Ovary (tissue), 9 donors: ENCODE results near the gene NR2F6. TPM values are rescaled to one million over a fixed set of nuclear protein-coding genes. Genes with fewer than 3 reads are reported as not detected.

Experiments
- DNase-seq, 5 donors: peaks; one replicate each; pipeline ENCODE4 v3.0.0-alpha.2; 2019 to 2020
- H3K27ac ChIP-seq, 2 donors: fragments of 200-600 bp; one replicate each; pipeline versions ENCODE4 v1.5.1 to v1.8.0; 2019 to 2022
- H3K27me3 ChIP-seq: fragments of 200-600 bp; one replicate; pipeline ENCODE4 v1.8.0; 2022
- H3K36me3 ChIP-seq: fragments of 200-600 bp; sonication (generic); one replicate; pipeline ENCODE4 v1.5.1; 2019
- H3K4me1 ChIP-seq: one replicate; pipeline ENCODE4 v1.8.1; 2013; ENCODE audit warnings: mild to moderate bottlenecking, moderate library complexity; ENCODE audit not compliant: insufficient read depth
- H3K4me3 ChIP-seq: fragments of 200-600 bp; sonication (generic); one replicate; pipeline ENCODE4 v1.5.1; 2017
- H3K9me3 ChIP-seq, 2 donors: fragments of 200-600 bp in 1 of 2; sonication (generic) in 1 of 2; one replicate each; pipeline versions ENCODE4 v1.5.1 to v1.8.1; 2013 to 2019; ENCODE audit warnings: mild to moderate bottlenecking in 1 of 2, moderate library complexity in 1 of 2
- CTCF ChIP-seq, 3 donors: fragments of 450-650 bp in 2 of 3; fragments of 200-600 bp in 1 of 3; IDR thresholded peaks; one replicate each; pipeline versions ENCODE4 v1.5.1 to v1.8.0; 2016 to 2022; ENCODE audit warnings: antibody characterized with exemption in 3 of 3, mild to moderate bottlenecking in 1 of 3
- EP300 ChIP-seq: sonication (generic); formaldehyde crosslinking; IDR thresholded peaks from one replicate; pipeline ENCODE4 v1.6.1; 2017; ENCODE audit warnings: antibody characterized with exemption
- POLR2A ChIP-seq: fragments of 450-650 bp; IDR thresholded peaks from one replicate; pipeline ENCODE4 v1.6.1; 2017; ENCODE audit warnings: antibody characterized with exemption, mild to moderate bottlenecking, moderate library complexity
- WGBS, 3 donors: extraction: QIAGEN DNeasy Blood & Tissue Kit in 1 of 3; methylation state at CpG; one replicate each; pipeline versions ENCODE4 v1.1.5 to v1.1.7; 2013 to 2017; 5-methylcytosine and 5-hydroxymethylcytosine counted together
- intact Hi-C, 4 donors: fragments of 100-400 bp; cut with DNase I; formaldehyde crosslinking; loops; one replicate each; pipeline versions ENCODE4 v1.11.0 to v1.15.1; 2022 to 2023
- polyA plus RNA-seq, 2 donors: library from polyadenylated mRNA; stranded (reverse); fragments of 200-250 nt in 1 of 2; fragments of 350-450 nt in 1 of 2; fragmentation: Illumina TruSeq in 1 of 2; extraction: RNeasy Lipid Tissue Mini Kit (QIAGEN cat#74804) in 1 of 2; gene quantifications; one replicate each; pipeline ENCODE4 v1.2.3, GENCODE V29; 2013 to 2014
- total RNA-seq, 7 donors: library from RNA; depleted of rRNA in 2 of 7; stranded (reverse); fragments of >200 nt in 2 of 7; fragmentation: NEBNext Ultra II Directional in 3 of 7; extraction: Animal tissue kit (Norgen Biotek cat#: 25700) in 3 of 7; gene quantifications; one replicate each; pipeline versions ENCODE4 v1.1.0 to v1.2.4, GENCODE V29; 2016 to 2023
- donor health status: DM: no; HTN: no; CAD: no; lungs with moderate emphysema.
- donor health status: DM: no; HTN: no; CAD: no.
- donor health status: Bipolar disorder and iron deficiency.
- donor health status: DM: yes; HTN: yes; CAD: no.
- donor health status: DM: no; HTN: no; CAD: no.
- donor health status: DM: yes; HTN: yes; CAD: no.

Gene NR2F6
- total and polyA plus RNA-seq, 9 donors = 3.7 to 46.4 (median 28.4) TPM

GRCh38 chr19:17248011-17248776, 2.5 kb upstream of the NR2F6 start:
- 62 to 68% (median 63%) methylated on average over 21 of the region's 21 CpGs for WGBS, 3 donors
- peak in 2 of 5 donors; percentile 49 to 59 for DNase-seq
- Histone ChIP-seq H3K9me3 (no peaks in the 10 kb centered on the region), H3K4me3 (no peak overlapping the region), H3K36me3 (no peaks in the 10 kb centered on the region), H3K27ac (no peak overlapping the region), H3K27me3 (no peaks in the 10 kb centered on the region), H3K4me1 (peaks cover 4% of the 10 kb centered on the region)
- no peak for TF ChIP-seq CTCF (IDR thresholded peaks at IDR 0.05)
- TF ChIP-seq EP300 = no peak
- TF ChIP-seq POLR2A = no peak
- intact Hi-C loops = no loop called here

- Histone ChIP-seq H3K27ac (peak overlapping the region; percentile 44 to 66), H3K4me3 (peak overlapping the region; percentile 87), H3K36me3 (no peaks in the 10 kb centered on the region), H3K9me3 (no peaks in the 10 kb centered on the region), H3K4me1 (peaks cover 4% of the 10 kb centered on the region), H3K27me3 (no peaks in the 10 kb centered on the region)
- 19 to 22% (median 20%) methylated on average over 21 of the region's 21 CpGs for WGBS, 3 donors
- TF ChIP-seq POLR2A = no peak
- no peak for TF ChIP-seq CTCF (IDR thresholded peaks at IDR 0.05)
- TF ChIP-seq EP300 = no peak
- DNase-seq = peak in 1 of 5 donors; percentile 48
- intact Hi-C loops = no loop called here
These were observed 1.1 kb upstream of the NR2F6 start for GRCh38 chr19:17246681-17247425.

DNA sequence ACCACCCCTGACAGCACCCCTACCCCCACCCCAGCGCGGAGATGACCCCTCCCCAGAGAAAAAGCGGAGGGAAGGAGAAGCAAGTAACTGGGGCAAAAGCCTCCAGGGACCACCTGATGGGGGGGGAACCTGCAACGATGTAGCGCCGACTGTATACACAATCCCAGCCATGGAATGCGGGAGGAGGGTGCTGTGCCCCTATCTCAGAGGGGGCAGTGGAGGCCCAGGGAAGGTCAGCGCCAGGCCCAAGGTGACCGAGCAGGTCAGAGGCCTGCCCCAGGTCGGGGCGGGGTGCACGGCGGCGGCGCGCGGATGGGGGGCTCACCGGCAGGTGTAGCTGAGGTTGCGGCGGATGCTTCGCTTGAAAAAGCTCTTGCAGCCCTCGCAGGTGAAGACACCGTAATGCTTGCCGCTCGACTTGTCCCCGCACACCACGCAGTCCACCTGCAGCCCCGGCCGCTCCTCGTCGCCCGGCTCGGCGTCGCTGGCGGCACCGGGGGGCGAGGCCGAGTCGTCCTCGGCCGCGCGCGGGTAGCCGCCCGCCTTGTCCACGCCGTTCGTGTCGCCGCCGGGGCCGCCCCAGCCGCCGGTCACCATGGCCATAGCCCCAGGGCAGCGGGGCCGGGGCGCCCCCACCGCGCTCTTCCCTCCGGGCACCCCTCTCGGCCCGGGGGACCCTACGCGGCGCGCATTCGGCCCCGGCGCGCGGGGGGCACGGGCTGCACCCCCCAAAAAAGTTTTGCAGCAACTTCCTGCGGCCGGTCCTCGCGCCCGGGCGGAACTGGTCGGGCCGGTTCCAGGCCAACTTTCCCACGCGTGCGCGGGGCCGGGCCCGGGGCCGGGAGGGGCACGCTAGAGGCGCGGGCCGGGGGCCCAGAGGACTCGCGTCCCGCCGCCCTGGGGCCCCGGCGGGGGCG, 843 bp downstream of the NR2F6 start:
- Histone ChIP-seq H3K27me3 (no peaks in the 10 kb centered on the region), H3K4me1 (peaks cover 4% of the 10 kb centered on the region), H3K9me3 (no peaks in the 10 kb centered on the region), H3K4me3 (peak overlapping the region; percentile 87), H3K27ac (peak overlapping the region; percentile 19 to 46), H3K36me3 (no peaks in the 10 kb centered on the region)
- 0 to 1% (median 1%) methylated on average over 9 to 100 of the region's 100 CpGs for WGBS, 3 donors
- no peak for TF ChIP-seq POLR2A
- no peak for TF ChIP-seq EP300
- no peak for TF ChIP-seq CTCF (IDR thresholded peaks at IDR 0.05)
- DNase-seq = peak; percentile 46 to 72 (median 59)
- intact Hi-C loops = no loop called here
